ENCODE data around the gene TMEM138.

- no peak for TF ChIP-seq POLR2A (IDR thresholded peaks at IDR 0.05; ENCODE audit: extremely low read depth, insufficient read length)
- TF ChIP-seq CTCF (IDR thresholded peaks at IDR 0.05; ENCODE audit: low read depth, low read length): no peak
- no peak for TF ChIP-seq MAX (IDR thresholded peaks at IDR 0.05; ENCODE audit: low read depth, low read length)
- no peak for TF ChIP-seq MYC (IDR thresholded peaks at IDR 0.05; ENCODE audit: low read depth, low read length)
Observed at GRCh38 chr11:61370349-61371005, 8.3 kb downstream of the TMEM138 start.

Measured in NB4 (cell line).